ENCODE data around the gene MAML3. TPM values are rescaled to one million over a fixed set of nuclear protein-coding genes. Genes with fewer than 3 reads are reported as not detected.

The MAML3 gene
- total and polyA plus RNA-seq, 5 donors from 2014 or later = 0.11 to 1.1 (median 0.16) TPM; not detected in 1

DNA sequence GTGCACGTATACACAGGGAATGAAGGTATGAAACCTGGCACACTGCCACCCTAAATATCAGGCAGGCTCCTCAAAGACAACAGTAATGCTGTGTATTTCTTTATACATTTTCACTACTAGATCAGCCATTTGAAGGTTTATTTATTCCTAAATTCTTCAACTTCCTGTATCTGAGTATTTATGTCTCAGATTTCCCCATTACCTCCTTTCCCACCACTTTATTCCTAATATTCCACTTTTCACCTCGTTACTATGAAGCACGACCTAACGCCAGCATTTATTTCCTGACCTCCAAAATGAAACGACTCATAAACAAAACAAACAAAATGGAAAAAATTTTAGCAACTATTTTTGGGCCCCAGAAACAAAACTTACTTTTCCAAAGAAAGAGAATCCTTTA, 69.6 kb downstream of the MAML3 start:
- Histone ChIP-seq H3K9me3 (ENCODE audit: control insufficient read depth in 2 of 2, low read length in 2 of 2) (no peaks in the 10 kb centered on the region), H3K27ac (ENCODE audit: insufficient read depth, low read length, poor library complexity, severe bottlenecking) (no peak overlapping the region), H3K36me3 (ENCODE audit: control insufficient read depth, insufficient read depth, low read length) (no peaks in the 10 kb centered on the region), H3K4me3 (ENCODE audit: low read depth, low read length) (no peak overlapping the region), H3K4me1 (ENCODE audit: control insufficient read depth, insufficient read depth, low read length, poor library complexity, severe bottlenecking) (no peaks in the 10 kb centered on the region), H3K27me3 (ENCODE audit: control insufficient read depth, insufficient read depth, low read length) (no peaks in the 10 kb centered on the region)
- ATAC-seq (ENCODE audit: low read depth in 2 of 2) (no peak), DNase-seq (no peak)
- no peak overlapping the region for H3K27ac Mint-ChIP-seq
- H3K27me3 Mint-ChIP-seq = peaks cover 15% of the 10 kb centered on the region
- H3K4me1 Mint-ChIP-seq = peaks cover 0 to 5% (median 4%) of the 10 kb centered on the region in 4 donors
- H3K4me3 Mint-ChIP-seq = no peak overlapping the region
- peaks cover 6% of the 10 kb centered on the region for H3K36me3 Mint-ChIP-seq
- H3K9me3 Mint-ChIP-seq = no peaks in the 10 kb centered on the region

DNA sequence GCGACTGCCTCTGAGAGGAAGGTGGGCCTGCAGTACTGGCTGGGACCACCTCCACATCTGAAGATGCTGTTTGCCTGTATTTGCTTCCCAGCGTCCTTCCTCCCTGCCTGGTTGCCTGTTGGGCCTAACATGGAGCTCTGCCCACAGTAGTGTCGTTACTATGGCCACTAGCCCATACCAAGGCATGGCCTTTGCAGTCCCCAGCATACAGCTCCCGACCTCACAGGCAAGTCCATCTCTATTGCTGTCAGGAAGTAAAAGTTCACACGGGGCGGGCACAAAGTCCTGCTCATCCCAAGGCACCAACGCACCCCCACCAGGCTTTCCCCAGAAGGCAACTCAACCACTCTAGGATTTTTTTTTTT, 71.6 kb downstream of the MAML3 start:
- peaks cover 11% of the 10 kb centered on the region for H3K27me3 Mint-ChIP-seq
- H3K4me1 Mint-ChIP-seq = peaks cover 0 to 5% (median 4%) of the 10 kb centered on the region in 4 donors
- H3K36me3 ChIP-seq (ENCODE audit: control insufficient read depth, insufficient read depth, low read length) = no peaks in the 10 kb centered on the region
- H3K9me3 Mint-ChIP-seq = no peaks in the 10 kb centered on the region
- H3K27ac ChIP-seq (ENCODE audit: insufficient read depth, low read length, poor library complexity, severe bottlenecking) = no peak overlapping the region
- peak overlapping the region in 1 of 3 donors; percentile 51 for H3K27ac Mint-ChIP-seq
- no peak overlapping the region for H3K4me3 Mint-ChIP-seq
- no peaks in the 10 kb centered on the region for H3K4me1 ChIP-seq (ENCODE audit: control insufficient read depth, insufficient read depth, low read length, poor library complexity, severe bottlenecking)
- no peak overlapping the region for H3K4me3 ChIP-seq (ENCODE audit: low read depth, low read length)
- DNase-seq = no peak
- no peaks in the 10 kb centered on the region for H3K9me3 ChIP-seq (ENCODE audit: control insufficient read depth in 2 of 2, low read length in 2 of 2)
- no peaks in the 10 kb centered on the region for H3K27me3 ChIP-seq (ENCODE audit: control insufficient read depth, insufficient read depth, low read length)
- H3K36me3 Mint-ChIP-seq = no peaks in the 10 kb centered on the region
- no peak for ATAC-seq (ENCODE audit: low read depth in 2 of 2)

DNA sequence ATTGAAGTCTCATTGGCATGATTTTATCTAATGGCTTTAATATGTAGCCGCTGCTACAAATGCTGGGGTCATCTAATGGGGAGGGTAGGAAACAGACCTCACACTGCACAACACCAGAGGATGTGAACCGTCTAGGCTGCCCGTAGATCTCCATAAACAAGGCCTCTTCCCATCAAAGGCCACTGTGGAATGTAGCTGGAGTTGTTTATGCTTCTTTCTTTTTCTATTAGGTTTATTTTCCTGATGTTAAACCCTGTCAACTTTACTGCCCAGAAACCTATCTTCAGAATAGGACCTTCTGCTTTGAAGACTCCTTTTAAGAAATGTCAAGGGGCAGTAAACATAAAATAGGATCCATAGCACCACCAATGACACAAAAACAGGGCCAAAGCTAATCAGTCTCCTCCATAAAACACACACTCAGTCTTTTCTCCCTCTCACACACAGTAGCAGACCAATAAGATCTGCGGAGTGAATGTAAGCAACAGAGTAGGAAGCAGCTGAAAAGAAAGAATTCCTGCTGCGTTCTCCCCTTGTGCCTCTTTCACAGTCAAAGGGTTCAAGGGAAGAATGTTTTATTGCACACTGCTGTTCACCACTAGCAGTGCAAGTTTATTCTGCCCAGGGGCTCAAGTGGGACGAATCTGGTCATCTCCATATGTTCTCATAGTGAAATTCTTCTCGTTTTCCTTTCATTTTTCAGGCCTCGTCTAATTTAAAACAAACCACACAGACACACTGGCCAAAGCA, 72.2 kb downstream of the MAML3 start:
- Mint-ChIP-seq H3K9me3 (no peaks in the 10 kb centered on the region), H3K27ac (peak overlapping the region in 1 of 3 donors; percentile 51), H3K4me1 (peaks cover 2 to 8% (median 4%) of the 10 kb centered on the region in 4 donors), H3K36me3 (no peaks in the 10 kb centered on the region), H3K4me3 (no peak overlapping the region), H3K27me3 (peaks cover 13% of the 10 kb centered on the region)
- DNase-seq (no peak), ATAC-seq (ENCODE audit: low read depth in 2 of 2) (no peak)
- no peaks in the 10 kb centered on the region for H3K9me3 ChIP-seq (ENCODE audit: control insufficient read depth in 2 of 2, low read length in 2 of 2)
- no peaks in the 10 kb centered on the region for H3K4me1 ChIP-seq (ENCODE audit: control insufficient read depth, insufficient read depth, low read length, poor library complexity, severe bottlenecking)
- H3K27ac ChIP-seq (ENCODE audit: insufficient read depth, low read length, poor library complexity, severe bottlenecking) = no peak overlapping the region
- H3K4me3 ChIP-seq (ENCODE audit: low read depth, low read length) = no peak overlapping the region
- H3K27me3 ChIP-seq (ENCODE audit: control insufficient read depth, insufficient read depth, low read length) = no peaks in the 10 kb centered on the region
- no peaks in the 10 kb centered on the region for H3K36me3 ChIP-seq (ENCODE audit: control insufficient read depth, insufficient read depth, low read length)

DNA sequence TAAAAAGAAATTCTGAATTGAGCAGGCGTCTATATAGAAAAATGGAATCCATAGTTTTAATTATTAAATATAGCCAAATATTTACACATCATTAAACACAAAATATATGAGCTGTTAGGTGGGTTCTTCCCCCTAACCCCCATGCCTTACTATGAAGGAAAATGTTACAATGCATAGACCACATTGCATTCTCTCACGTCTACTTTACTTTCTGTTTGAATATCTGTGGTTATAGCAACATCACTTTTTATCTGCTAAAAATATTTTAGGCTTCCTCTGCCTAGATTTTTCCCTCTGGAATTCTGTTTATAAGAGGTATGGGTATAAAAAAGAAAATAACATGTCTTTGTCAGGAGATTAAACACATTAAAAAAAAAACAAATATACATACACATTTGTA, 73.1 kb downstream of the MAML3 start:
- Histone ChIP-seq H3K4me1 (ENCODE audit: control insufficient read depth, insufficient read depth, low read length, poor library complexity, severe bottlenecking) (no peaks in the 10 kb centered on the region), H3K9me3 (ENCODE audit: control insufficient read depth in 2 of 2, low read length in 2 of 2) (no peaks in the 10 kb centered on the region), H3K36me3 (ENCODE audit: control insufficient read depth, insufficient read depth, low read length) (no peaks in the 10 kb centered on the region), H3K27me3 (ENCODE audit: control insufficient read depth, insufficient read depth, low read length) (no peaks in the 10 kb centered on the region), H3K27ac (ENCODE audit: insufficient read depth, low read length, poor library complexity, severe bottlenecking) (no peak overlapping the region), H3K4me3 (ENCODE audit: low read depth, low read length) (no peak overlapping the region)
- DNase-seq (no peak), ATAC-seq (ENCODE audit: low read depth in 2 of 2) (no peak)
- Mint-ChIP-seq H3K9me3 (no peaks in the 10 kb centered on the region), H3K27ac (no peak overlapping the region), H3K4me3 (no peak overlapping the region), H3K4me1 (peaks cover 4 to 15% (median 7%) of the 10 kb centered on the region in 4 donors), H3K36me3 (no peaks in the 10 kb centered on the region), H3K27me3 (peaks cover 13% of the 10 kb centered on the region)

DNA sequence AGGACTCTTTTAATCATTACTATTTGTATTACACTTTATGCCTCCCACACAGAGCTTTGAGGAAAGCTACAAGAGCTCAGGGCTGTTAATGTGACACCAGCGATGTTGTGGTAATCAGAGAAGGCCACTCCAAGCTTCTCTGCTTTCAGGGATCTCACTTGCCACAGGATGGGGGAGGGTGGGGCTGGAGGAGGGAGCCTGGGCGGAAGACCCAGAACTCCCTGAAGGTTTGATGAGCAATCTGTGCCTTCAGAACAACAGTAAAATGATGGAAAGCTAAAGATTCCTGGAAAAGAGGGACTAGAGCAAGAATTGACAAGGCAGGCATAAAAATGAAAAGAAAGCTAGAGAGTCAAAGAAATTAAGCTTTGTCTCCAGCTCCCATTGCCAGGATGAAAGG, 75.6 kb downstream of the MAML3 start:
- peaks cover 2% of the 10 kb centered on the region for H3K36me3 Mint-ChIP-seq
- H3K36me3 ChIP-seq (ENCODE audit: control insufficient read depth, insufficient read depth, low read length) = no peaks in the 10 kb centered on the region
- H3K4me1 Mint-ChIP-seq = peaks cover 5 to 18% (median 8%) of the 10 kb centered on the region in 4 donors
- peaks cover 0 to under 1% (median 0%) of the 10 kb centered on the region in 7 donors for H3K9me3 Mint-ChIP-seq
- H3K4me1 ChIP-seq (ENCODE audit: control insufficient read depth, insufficient read depth, low read length, poor library complexity, severe bottlenecking) = no peaks in the 10 kb centered on the region
- H3K27ac Mint-ChIP-seq = peak overlapping the region in 2 of 3 donors; percentile 3 to 20
- H3K9me3 ChIP-seq (ENCODE audit: control insufficient read depth in 2 of 2, low read length in 2 of 2) = no peaks in the 10 kb centered on the region
- no peak overlapping the region for H3K27ac ChIP-seq (ENCODE audit: insufficient read depth, low read length, poor library complexity, severe bottlenecking)
- no peak for ATAC-seq (ENCODE audit: low read depth in 2 of 2)
- no peak overlapping the region for H3K4me3 Mint-ChIP-seq
- H3K27me3 Mint-ChIP-seq = peaks cover 15% of the 10 kb centered on the region
- H3K27me3 ChIP-seq (ENCODE audit: control insufficient read depth, insufficient read depth, low read length) = no peaks in the 10 kb centered on the region
- no peak overlapping the region for H3K4me3 ChIP-seq (ENCODE audit: low read depth, low read length)
- DNase-seq = no peak

DNA sequence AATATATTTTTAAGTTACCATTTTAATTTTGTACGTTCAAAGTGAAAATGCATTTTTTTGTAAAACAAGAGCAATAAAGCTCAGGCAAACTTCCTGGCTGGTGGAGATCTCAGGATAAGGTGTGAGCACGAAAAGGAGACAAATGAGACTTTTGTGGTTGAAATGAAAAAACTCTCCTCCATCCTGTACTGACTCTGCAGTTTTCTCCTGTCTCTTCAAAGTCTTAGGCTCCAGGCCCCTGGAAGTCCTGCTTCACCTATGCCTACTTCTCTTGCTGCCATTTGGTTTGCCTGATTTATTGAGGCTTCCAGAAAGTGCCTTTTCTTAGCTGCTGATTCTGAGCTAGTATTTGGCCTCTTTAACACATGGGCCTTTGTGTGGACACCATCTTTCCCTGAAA, 77.7 kb downstream of the MAML3 start:
- H3K4me3 Mint-ChIP-seq = no peak overlapping the region
- ATAC-seq (ENCODE audit: low read depth in 2 of 2) (no peak), DNase-seq (peak in 1 of 3 donors; percentile 39)
- H3K36me3 Mint-ChIP-seq = peaks cover 3% of the 10 kb centered on the region
- H3K4me1 ChIP-seq (ENCODE audit: control insufficient read depth, insufficient read depth, low read length, poor library complexity, severe bottlenecking) = peaks cover 11% of the 10 kb centered on the region
- no peaks in the 10 kb centered on the region for H3K9me3 ChIP-seq (ENCODE audit: control insufficient read depth in 2 of 2, low read length in 2 of 2)
- no peak overlapping the region for H3K4me3 ChIP-seq (ENCODE audit: low read depth, low read length)
- peak overlapping the region in 2 of 3 donors; percentile 71 to 85 for H3K27ac Mint-ChIP-seq
- peaks cover 0 to 1% (median 0%) of the 10 kb centered on the region in 7 donors for H3K9me3 Mint-ChIP-seq
- no peaks in the 10 kb centered on the region for H3K27me3 ChIP-seq (ENCODE audit: control insufficient read depth, insufficient read depth, low read length)
- H3K27ac ChIP-seq (ENCODE audit: insufficient read depth, low read length, poor library complexity, severe bottlenecking) = no peak overlapping the region
- H3K4me1 Mint-ChIP-seq = peaks cover 18 to 35% (median 19%) of the 10 kb centered on the region in 4 donors
- no peaks in the 10 kb centered on the region for H3K36me3 ChIP-seq (ENCODE audit: control insufficient read depth, insufficient read depth, low read length)
- H3K27me3 Mint-ChIP-seq = peaks cover 20% of the 10 kb centered on the region

DNA sequence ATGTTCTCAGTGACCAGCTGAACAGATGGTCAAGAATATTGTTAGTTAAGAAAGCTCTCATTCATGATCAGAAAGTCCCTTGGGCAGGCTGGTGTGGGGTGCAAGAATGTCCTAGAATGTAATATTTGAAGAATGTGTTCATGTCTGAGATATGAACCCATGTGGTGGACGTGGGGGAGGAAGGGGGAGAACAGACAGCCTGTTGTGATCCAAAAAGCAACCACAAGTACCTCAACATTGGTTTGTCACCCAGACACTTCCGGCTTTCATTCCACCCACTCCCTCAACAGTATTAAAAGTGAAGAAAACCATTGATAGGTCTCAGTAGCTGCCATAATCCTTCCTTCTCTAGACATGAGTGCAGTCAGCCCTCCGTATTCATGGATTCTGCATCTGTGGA, 82.2 kb downstream of the MAML3 start:
- Mint-ChIP-seq H3K27me3 (peaks cover 25% of the 10 kb centered on the region), H3K27ac (peak overlapping the region; percentile 6 to 93 (median 87)), H3K4me3 (peak overlapping the region; percentile 48 to 81 (median 72)), H3K4me1 (peaks cover 27 to 47% (median 32%) of the 10 kb centered on the region in 4 donors), H3K9me3 (peaks cover 0 to 3% (median 0%) of the 10 kb centered on the region in 7 donors), H3K36me3 (peaks cover 3% of the 10 kb centered on the region)
- peak overlapping the region; percentile 67 for H3K4me3 ChIP-seq (ENCODE audit: low read depth, low read length)
- peaks cover 23% of the 10 kb centered on the region for H3K4me1 ChIP-seq (ENCODE audit: control insufficient read depth, insufficient read depth, low read length, poor library complexity, severe bottlenecking)
- no peaks in the 10 kb centered on the region for H3K27me3 ChIP-seq (ENCODE audit: control insufficient read depth, insufficient read depth, low read length)
- H3K27ac ChIP-seq (ENCODE audit: insufficient read depth, low read length, poor library complexity, severe bottlenecking) = no peak overlapping the region
- H3K36me3 ChIP-seq (ENCODE audit: control insufficient read depth, insufficient read depth, low read length) = no peaks in the 10 kb centered on the region
- ATAC-seq (ENCODE audit: low read depth in 2 of 2) = peak; percentile 89 to 93
- H3K9me3 ChIP-seq (ENCODE audit: control insufficient read depth in 2 of 2, low read length in 2 of 2) = no peaks in the 10 kb centered on the region
- DNase-seq = peak; percentile 28 to 89 (median 63)

DNA sequence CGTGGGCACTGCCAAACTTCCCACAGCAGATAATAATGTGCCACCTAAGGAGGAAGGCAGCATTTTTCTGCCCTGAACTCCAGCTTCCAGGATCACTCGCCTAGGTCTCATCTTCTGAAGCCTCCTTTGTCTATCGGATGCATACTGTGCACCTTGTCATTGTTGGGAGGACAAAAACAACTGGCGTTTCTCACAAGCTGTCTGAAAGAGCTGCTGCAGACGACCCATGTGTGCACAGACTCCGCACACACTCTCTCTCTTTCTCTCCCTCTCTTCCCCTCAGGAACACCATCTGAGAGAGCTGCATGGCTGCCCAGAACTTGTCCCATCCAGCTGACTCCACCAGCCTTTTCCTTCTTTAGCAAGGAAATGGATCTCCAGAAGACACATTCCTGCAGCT, 83.0 kb downstream of the MAML3 start:
- H3K4me3 ChIP-seq (ENCODE audit: low read depth, low read length) = peak overlapping the region; percentile 72
- peaks cover 23% of the 10 kb centered on the region for H3K4me1 ChIP-seq (ENCODE audit: control insufficient read depth, insufficient read depth, low read length, poor library complexity, severe bottlenecking)
- no peaks in the 10 kb centered on the region for H3K9me3 ChIP-seq (ENCODE audit: control insufficient read depth in 2 of 2, low read length in 2 of 2)
- peaks cover 0 to 3% (median 0%) of the 10 kb centered on the region in 7 donors for H3K9me3 Mint-ChIP-seq
- peak overlapping the region; percentile 10 to 75 (median 56) for H3K4me3 Mint-ChIP-seq
- H3K27me3 ChIP-seq (ENCODE audit: control insufficient read depth, insufficient read depth, low read length) = no peaks in the 10 kb centered on the region
- peaks cover 23 to 40% (median 31%) of the 10 kb centered on the region in 4 donors for H3K4me1 Mint-ChIP-seq
- no peaks in the 10 kb centered on the region for H3K36me3 ChIP-seq (ENCODE audit: control insufficient read depth, insufficient read depth, low read length)
- peak overlapping the region; percentile 51 for H3K27ac ChIP-seq (ENCODE audit: insufficient read depth, low read length, poor library complexity, severe bottlenecking)
- H3K36me3 Mint-ChIP-seq = peaks cover 3% of the 10 kb centered on the region
- DNase-seq (no peak), ATAC-seq (ENCODE audit: low read depth in 2 of 2) (no peak)
- H3K27ac Mint-ChIP-seq = peak overlapping the region; percentile 61 to 93 (median 87)
- H3K27me3 Mint-ChIP-seq = peaks cover 20% of the 10 kb centered on the region

All from CD4-positive, CD25-positive, alpha-beta regulatory T cell (primary cell).